Adrenal gland (tissue), 5 donors: Measurements from ENCODE around the gene GRIA4.

Experiments used
- POLR2A ChIP-seq, 2 donors: fragments of 450-650 bp; IDR thresholded peaks; one replicate each; pipeline ENCODE4 v1.6.1; 2017; ENCODE audit warnings: antibody characterized with exemption in 2 of 2, mild to moderate bottlenecking in 2 of 2, moderate library complexity in 1 of 2
- TF ChIP-seq, protein P1 (sequence below), 6 experiments: fragments of 450-650 bp in 4 of 6; fragments of 200-600 bp in 2 of 6; sonication (generic) in 1 of 6; IDR thresholded peaks; 1 replicate in 5 of 6; 2 replicates in 1 of 6; pipeline versions ENCODE4 v1.5.1 to v1.8.0; 2016 to 2021; ENCODE audit warnings: antibody characterized with exemption in 6 of 6, mild to moderate bottlenecking in 2 of 6, moderate library complexity in 1 of 6
- donor health status: DM: no; HTN: no; CAD: no.

DNA sequence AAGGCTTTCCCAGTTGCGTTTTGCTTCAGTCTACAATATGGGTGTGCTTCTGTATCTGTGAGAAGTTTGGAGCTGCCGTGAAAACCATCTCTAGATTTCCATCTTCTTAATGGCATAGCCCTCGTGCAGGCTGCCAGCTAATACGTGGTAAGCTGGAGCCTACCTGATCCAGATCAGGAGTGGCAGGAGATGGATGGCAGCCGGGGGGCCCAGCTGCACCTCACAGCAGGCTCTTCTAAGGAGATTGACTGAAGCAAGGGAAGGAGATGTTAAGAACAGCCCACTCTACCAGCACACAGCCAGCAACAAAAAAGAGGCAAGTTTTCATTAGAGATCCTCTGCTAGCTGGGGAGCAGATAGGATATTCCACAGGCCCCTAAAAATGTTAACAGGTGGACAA is 296.6 kb downstream of the GRIA4 start:
- TF ChIP-seq, protein P1, sequence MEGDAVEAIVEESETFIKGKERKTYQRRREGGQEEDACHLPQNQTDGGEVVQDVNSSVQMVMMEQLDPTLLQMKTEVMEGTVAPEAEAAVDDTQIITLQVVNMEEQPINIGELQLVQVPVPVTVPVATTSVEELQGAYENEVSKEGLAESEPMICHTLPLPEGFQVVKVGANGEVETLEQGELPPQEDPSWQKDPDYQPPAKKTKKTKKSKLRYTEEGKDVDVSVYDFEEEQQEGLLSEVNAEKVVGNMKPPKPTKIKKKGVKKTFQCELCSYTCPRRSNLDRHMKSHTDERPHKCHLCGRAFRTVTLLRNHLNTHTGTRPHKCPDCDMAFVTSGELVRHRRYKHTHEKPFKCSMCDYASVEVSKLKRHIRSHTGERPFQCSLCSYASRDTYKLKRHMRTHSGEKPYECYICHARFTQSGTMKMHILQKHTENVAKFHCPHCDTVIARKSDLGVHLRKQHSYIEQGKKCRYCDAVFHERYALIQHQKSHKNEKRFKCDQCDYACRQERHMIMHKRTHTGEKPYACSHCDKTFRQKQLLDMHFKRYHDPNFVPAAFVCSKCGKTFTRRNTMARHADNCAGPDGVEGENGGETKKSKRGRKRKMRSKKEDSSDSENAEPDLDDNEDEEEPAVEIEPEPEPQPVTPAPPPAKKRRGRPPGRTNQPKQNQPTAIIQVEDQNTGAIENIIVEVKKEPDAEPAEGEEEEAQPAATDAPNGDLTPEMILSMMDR (IDR thresholded peaks at IDR 0.05), result no peak
- TF ChIP-seq POLR2A (IDR thresholded peaks at IDR 0.05), result no peak
